Femur (tissue), 1 donor: ENCODE data around the gene GRID2.

Experiments used
- DNase-seq: peaks from one replicate; pipeline ENCODE4 v3.0.0-alpha.2; 2017

GRID2 gene

DNA sequence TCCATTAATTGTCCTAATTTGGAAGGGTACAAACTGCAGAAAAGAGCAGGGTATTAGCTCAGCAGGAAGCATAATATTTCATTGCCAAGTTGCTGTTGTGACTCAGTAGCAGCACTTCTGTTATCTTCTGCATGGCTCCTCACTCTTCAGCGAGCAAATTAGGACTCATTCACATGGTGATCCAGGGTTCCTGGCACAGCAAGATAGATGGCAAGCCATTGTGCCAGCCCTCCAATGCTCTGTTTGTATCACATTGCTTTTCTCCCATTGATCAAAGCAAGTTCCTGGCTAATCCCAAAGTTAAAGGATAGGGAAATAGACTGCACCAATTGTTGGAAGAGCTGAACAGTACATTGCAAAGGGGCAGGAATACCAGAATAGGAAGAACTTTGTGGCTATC lies 1142.3 kb downstream of the GRID2 start:
- DNase-seq: no peak

DNA sequence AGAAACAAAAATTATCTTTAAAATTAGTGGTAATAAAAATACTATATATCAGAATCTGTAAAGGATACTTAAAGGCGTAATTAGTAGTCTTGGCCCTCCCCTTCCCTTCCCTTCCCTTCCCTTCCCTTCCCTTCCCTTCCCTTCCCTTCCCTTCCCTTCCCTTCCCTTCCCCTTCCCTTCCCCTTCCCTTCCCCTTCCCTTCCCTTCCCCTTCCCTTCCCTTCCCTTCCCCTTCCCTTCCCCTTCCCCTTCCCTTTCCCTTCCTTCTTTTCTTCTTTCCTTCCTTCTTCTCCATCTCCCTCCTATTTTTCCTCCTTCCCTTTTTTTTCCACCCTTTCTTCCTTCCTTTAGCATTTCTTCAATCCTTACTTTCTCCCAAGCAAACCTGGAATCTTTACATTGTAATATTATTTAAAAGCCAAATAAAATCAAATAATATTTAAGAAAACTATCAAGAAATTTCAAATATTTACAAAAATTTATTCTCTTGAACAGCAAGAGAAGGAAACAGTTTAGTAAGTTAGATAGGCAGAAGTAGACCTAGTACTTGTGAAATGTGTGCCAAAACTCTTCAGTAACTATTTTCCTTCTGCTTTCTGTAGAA lies 1145.0 kb downstream of the GRID2 start:
- DNase-seq: no peak

- DNase-seq: no peak
These were observed 1148.2 kb downstream of the GRID2 start for GRCh38 chr4:93451954-93452353.

DNA sequence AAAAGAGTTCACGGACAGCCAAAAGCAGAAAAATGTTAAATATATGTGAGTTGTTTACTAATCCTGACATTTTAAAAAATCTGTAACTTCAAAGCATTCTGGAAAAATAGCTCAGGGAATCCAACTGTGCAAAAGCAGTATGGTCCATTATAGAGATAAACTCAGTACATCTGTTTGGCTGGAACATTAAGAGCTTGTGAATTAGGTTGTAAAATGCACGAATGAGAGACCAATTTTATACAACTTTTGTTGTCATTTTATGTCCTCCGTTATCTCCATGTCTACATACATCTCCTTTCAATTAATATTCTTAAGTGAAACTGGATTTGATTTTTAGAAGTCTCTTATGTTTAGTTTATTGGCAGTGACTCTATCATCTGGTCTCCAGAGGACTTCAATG lies 1157.8 kb downstream of the GRID2 start:
- no peak for DNase-seq

GRCh38 chr4:93466446-93466845 lies 1162.7 kb downstream of the GRID2 start:
- no peak for DNase-seq

- DNase-seq: no peak
These were observed 1163.9 kb downstream of the GRID2 start for GRCh38 chr4:93467484-93468155.

- no peak for DNase-seq
These were observed 1165.8 kb downstream of the GRID2 start for GRCh38 chr4:93469560-93469959.

DNA sequence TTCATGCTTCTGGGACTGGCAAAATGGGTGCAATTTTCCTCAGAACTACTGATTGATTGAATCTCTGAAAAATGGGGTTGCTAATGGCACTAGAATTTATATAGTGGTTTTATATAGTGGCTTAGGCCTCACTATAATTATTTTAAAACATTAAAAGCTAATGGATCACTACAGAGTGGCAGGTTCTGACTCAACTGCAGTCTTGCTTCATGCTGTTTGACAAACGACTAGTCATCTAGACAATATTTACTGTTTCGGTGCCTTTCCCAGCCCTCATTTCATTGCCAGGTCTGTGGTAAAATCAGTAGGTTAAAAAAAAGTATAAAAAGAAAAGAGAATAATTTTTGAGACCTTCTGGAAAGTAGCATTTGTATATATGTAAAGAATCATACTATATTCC lies 1172.0 kb downstream of the GRID2 start:
- no peak for DNase-seq

DNA sequence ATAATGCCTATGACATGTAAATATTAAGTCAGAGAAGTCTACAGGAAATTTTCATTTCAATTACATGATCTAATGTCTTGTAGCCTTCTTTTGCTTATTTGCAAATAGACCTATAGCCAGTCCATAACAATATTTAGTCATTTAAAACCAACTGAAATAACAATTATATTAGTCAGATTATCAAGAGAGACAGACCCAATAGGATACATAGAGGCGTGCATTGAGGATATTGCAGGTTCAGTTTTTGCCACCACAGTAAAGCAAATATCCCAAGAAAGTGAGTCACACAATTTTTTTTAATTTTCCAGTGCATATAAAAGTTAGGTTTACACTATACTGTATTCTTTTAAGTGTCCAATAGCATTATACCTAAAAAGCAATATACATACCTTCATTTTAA lies 1175.0 kb downstream of the GRID2 start:
- DNase-seq: no peak

GRCh38 chr4:93480452-93480851 lies 1176.7 kb downstream of the GRID2 start:
- no peak for DNase-seq

GRCh38 chr4:93495346-93495745 lies 1191.6 kb downstream of the GRID2 start:
- no peak for DNase-seq

DNA sequence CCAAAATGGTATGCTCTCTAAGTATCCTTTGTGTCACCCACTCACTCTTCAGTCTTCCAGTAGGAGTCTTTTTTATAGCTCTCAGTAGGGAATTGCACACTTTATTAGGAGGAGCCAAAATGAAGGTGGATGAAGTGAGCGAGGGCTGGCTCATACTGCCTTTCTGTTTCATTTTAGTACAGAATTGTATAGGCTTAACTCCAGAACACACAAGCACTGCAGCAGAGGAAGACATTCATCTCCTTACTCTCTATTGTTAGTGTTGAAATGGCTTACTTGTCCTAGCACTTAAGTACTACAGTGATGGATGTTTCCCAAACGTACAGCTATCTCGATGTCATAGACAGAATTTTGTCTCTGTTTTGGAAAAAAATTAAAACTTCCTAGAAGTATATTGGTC lies 1197.5 kb downstream of the GRID2 start:
- DNase-seq: no peak

DNA sequence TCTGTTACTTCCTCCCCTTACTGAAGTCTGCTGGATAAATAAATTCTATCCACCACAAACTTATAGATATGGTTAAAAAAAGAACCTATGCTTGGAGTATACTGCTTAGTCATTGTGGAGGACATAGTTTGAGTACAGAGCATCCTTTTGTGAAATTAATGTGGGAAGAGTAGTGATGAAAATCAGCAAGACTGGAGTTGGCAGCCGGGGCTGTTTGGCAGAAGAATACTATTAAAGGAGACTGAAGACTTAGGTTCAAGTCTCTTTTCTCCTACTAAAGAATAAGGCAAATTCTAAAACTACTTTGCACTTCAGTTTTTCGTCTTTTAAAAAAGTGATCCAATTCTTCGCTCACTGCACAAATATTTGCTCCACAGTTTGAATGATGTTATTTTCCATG lies 1198.2 kb downstream of the GRID2 start:
- DNase-seq: no peak

DNA sequence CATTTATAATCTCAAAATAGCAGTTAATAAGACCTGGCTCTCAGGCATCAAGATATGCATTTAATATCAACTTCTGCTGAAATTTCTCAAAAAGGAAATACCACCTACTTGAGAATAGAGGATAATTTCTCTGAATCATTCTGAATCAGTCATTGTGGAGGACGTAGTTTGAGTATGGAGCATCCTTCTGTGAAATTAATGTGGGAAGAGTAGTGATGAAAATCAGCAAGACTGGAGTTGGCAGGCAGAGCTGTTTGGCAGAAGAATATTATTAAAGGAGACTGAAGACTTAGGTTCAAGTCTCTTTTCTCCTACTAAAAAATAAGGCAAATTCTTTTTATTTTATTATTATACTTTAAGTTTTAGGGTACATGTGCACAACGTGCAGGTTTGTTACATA lies 1199.2 kb downstream of the GRID2 start:
- DNase-seq: no peak

DNA sequence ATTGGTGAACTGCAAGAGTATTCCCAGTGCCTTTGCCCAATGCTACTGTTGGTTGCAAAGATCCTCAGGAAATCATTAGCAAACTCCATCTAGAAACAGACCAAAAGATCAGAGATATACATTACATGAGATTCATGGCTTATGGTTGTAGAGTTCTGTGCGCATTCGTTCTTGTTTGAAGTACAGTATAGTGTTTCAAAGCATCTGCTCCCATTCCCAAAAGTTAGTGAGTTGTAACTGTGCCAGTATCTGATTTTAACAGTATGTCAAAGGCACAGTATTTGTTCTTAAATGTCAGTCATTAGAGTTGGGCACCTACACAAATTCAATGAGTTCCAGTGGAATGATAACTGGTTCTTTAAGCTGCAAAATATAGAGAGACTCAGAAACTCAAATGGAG lies 1210.1 kb downstream of the GRID2 start:
- no peak for DNase-seq

- DNase-seq: no peak
These were observed 1211.4 kb downstream of the GRID2 start for GRCh38 chr4:93515208-93515607.

DNA sequence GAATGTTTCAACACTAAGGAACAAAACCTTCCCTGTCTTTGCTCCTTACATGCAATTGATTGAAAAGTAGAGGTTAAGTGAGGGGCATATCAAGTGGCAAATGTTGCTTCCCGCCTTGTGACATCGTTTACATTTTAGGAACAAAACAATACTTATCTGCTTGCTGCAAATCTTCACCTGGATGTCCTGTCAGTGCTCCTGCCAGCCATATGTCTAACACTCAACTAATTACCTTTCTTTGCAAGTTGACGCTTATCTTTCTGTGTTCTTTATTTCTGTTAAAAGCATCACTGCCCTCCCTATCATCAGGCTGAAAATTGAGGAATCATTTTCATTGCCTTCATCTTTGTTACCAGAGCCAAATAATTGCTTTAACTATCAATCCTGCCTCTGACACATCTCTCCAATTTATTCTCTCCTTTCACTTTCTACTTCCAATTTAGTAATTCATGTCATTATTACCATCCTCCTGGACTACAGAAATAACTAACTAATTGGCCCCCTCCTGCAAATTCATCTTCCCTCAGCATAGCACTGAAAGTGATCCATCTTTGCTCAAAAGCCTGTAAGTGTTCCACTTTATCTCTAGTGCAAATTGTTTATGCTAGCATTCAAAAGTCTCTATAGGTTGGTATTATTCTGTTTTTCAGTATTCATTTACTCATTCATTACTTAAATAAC lies 1226.1 kb downstream of the GRID2 start:
- DNase-seq: no peak

- DNase-seq: no peak
These were observed 1228.5 kb downstream of the GRID2 start for GRCh38 chr4:93532234-93532633.

GRCh38 chr4:93540562-93540961 lies 1236.8 kb downstream of the GRID2 start:
- DNase-seq: no peak

DNA sequence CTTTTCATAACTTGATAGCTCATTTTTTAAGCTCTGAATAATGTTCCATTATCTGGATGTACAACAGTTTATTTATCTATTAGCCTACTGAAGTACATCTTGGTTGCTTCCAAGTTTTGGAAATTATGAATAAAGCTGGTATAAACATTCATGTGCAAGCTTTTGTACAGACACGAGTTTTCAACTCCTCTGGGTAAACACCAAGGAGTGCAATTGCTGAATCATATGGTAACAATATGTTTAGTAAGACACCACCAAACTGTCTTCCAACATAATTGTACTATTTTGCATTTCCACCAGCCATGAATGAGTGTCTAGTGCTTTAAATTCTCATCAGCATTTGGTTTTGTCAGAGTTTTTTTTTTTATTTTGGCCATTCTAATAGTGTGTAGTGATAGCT lies 1258.1 kb downstream of the GRID2 start:
- DNase-seq: no peak

DNA sequence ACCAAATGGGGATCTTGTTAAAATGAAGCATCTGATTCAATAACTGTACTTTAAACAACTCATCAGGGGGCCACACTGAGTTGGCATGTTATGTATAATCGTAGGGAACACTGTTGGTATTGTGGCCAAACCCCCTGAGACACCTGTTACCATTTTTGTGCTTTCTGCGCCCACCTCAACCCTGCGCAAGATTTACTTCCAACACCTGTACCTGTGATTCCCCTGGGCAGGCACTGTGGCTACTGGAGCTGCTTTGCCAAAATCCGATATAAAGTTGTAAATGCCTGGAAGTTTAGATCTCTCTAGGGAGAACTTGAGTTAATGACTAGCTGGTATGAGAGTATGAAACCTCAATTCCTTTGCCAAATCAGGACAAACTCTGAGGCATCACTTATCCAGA lies 1265.0 kb downstream of the GRID2 start:
- no peak for DNase-seq

DNA sequence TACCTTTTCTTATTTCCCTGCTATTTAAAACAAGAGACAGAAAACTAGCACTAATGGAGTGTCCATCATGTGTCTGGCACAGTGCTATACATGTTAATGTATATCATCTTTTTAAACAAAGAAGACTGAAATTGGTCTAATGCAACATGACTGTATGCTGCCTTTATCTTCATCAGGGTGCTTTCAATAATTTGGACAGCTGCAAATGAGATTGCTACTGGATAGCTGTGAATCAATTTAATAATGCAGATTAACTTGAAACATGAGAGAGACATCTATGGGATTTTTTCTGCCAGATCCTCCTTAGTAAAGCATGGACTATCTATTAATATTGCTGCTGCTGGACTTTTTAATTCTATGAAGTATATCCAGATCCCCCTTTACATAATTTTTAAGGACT lies 1269.5 kb downstream of the GRID2 start:
- no peak for DNase-seq

DNA sequence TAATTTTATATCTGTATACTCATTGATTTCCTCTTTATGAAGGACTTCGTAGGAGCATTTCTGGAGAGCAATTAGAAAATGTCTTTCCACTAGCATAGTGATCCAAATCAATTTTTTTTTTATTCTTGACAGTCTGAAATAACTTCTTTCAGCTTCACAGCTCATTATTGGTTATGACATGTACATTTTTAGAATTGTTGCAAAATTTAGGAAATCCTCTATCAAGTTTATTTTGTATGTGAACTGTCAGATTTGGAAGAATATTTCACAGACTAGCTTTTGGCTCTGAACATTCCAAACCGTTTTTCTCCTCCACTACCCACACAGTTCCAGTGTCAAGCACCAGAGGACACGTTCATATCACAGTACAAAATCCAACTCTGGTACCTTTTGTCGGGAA lies 1275.2 kb downstream of the GRID2 start:
- DNase-seq: no peak

- no peak for DNase-seq
These were observed 1301.4 kb downstream of the GRID2 start for GRCh38 chr4:93605163-93605562.

DNA sequence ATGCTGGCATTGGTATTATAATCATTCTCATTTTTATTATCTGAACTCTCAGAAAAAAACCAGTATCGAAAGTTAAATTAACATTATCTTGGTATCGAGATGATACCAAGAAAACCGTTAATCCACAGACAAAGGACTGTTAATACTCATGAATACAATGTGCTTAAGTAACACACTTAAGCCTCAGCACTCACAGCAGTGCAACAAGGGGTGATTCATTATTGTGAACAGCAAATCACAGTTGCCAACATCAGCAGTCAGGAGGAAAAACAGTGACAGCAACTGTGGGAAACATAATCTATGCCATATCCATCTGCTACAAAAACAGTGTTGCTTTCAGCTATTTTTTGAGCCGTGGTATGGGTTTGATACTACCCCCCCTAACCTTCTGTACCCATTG lies 1313.8 kb downstream of the GRID2 start:
- no peak for DNase-seq
